Superior temporal gyrus (tissue), 1 donor: ENCODE measurements around the gene LRRC34.
A peak's percentile ranks its signal among the peaks of the same experiment; 100 is the strongest.

Source experiments
- DNase-seq: peaks from one replicate; pipeline ENCODE4 v3.0.0-alpha.2; 2016; ENCODE audit errors: extremely low spot score

Gene LRRC34, protein sequence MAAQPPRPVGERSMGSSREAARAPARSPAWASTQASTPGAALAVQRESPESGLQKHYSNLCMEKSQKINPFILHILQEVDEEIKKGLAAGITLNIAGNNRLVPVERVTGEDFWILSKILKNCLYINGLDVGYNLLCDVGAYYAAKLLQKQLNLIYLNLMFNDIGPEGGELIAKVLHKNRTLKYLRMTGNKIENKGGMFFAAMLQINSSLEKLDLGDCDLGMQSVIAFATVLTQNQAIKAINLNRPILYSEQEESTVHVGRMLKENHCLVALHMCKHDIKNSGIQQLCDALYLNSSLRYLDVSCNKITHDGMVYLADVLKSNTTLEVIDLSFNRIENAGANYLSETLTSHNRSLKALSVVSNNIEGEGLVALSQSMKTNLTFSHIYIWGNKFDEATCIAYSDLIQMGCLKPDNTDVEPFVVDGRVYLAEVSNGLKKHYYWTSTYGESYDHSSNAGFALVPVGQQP

DNA sequence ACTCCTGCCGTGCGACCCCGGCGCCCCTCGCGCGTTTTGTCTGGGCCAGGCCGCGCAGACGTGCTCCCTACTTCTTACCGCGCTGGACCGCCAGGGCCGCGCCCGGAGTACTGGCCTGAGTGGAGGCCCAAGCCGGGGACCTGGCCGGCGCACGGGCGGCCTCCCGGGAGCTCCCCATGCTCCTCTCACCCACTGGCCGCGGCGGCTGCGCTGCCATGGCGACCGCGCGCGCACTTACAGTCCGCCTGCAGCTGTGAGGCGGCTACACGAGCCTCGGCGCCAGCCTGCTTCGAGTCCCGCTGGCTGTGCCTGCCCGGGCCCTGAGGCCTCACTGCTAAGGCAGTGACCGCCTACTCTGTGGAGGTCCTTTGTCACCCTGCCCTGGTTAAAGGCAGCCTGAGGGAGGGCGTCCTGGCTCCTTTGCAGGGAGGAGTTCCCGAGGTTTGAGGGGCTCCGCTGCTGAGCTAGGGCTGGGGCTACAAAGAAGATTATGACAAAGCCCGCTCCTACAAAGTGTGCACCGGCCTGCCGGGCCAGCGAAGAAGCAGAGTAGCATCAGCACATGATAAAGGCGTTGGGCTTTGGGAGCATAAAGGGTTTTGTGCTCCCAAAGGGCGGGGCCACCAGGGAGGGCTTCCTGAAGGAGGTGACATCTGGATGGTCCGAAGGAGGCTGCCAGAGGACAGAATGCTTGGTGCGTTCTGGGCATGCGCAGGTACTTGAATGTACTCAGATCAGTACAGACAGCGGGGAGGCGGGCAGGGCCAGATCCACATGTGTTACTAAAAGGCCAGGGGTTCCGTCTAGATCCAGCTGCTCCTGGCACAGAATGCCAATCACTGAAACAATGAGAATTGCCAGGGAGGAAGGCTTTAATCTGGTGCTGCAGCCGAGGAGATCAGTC lies at the start of gene LRRC34, which contains the start of gene LRRIQ4:
Gene LRRC34, minus strand, starts transcription at position 573 of the 904 bp plus-strand sequence. Its CDS starts 356 bp downstream, at position 217.
Gene LRRIQ4, plus strand, starts transcription at position 539 of the 904 bp plus-strand sequence. CDS start 9,052 bp downstream, outside the sequence.
- peak; percentile 78 for DNase-seq

DNA sequence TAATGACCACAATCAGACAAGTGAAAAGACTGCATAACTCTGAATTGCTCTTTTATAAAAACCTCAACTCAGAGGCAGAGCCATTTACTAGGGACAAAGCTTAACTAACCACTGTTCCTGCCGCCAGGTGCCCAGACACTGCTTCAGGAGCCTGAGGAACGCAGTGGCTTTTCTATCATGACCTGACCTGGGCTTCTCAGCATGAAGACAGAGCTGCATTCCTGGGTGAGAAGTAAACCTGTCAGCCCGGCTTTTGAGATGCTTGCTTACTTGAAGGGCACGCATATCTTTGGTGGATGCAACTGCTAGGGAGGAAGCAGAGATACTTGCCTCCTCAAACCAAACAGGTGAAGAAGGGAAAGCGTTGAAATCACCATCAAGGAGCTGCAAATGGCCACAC lies 49.2 kb upstream of the LRRC34 start:
- DNase-seq, result no peak

DNA sequence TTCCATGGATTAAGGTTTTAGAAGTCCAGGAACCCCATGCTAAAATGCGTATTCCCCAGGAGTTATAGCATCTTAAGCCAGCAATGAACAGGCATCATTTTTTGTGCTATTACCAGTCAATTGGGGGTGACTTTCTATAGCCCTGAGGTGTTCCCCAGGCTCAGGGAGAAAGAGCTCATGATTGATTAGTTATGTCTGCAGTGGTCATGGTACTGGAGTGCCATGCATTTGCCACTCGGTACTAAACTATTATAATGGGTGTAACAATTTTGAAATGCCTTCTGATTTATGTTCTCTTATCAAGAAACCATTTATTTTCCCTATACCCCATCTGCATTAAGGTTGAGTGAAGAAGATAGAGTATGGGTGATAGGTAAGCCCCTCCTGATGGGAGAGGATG lies 45.1 kb upstream of the LRRC34 start:
- DNase-seq, result no peak

DNA sequence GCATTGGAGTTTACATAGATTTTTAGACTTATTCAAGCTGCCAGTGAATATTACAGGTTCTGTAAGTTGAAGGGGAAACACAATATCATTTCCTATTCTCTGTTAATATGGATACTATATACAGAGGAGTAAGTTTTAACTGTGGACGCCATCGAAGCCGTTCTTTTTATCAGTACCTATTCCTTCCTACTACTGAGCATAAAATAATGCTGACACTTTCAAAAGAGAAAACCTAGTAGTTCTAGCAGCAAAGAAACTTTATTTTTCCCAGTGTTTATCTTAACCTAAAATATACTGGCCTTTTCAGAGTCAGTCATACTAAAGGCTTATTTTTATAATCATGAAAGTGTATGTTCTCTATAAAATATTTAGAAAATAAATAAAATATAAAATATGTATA lies 42.8 kb upstream of the LRRC34 start:
- no peak for DNase-seq

DNA sequence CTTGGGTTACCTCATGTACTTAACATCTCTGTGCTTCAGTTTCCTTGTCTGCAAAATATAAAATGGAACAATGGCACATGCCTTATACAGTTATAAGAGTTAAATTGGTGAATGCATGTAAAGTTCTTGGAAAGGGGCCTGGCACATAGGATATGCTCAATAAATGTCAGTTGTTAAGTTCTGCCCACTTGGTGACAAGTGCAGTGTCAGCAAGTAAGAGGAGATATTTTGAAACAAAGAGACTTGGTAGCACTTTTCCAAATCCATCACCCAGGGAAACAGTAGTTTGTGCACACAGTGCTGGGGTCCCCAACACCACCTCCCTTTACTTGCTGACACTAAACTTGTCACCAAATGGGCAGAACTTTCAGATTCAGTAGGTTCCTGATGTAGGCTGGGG lies 37.9 kb upstream of the LRRC34 start:
- no peak for DNase-seq

DNA sequence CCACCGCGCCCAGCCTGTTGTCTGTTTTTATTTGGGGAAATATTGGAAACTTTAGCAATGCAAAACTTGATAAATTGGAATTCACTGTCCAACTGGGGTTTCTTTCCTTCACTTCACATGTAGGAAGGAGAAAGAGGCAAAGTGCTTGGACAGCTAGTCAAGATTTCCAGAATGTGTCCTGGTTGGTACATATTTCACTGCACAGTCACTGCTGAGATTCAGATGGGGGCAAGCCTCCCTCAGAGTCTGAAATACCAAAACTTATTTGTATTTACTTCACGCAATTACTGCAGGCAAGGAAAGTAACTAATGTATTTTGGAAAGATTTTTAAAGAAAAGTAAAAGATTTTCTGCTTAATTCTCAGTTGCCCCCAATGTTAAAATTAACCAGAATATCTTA lies 36.0 kb upstream of the LRRC34 start:
- no peak for DNase-seq

DNA sequence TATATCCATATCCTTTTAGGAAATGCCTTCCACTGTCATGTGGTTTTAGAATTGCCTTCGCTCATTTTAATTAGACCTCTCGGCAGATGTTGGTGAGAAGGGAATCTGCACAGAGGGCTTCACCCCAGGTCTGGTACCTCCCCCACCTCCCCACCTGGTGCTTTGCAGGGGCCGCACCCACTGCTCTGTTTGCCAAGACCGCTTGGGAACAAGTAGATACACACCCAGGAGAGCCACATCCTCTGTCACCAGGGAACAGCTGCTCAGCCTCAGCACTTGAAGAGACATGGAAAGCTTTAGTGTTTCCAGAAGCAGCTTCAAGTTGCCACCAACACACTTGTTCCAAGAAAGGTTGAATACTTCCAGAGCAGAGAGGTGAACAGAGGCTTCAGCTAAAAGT lies 35.2 kb upstream of the LRRC34 start:
- DNase-seq, result no peak

DNA sequence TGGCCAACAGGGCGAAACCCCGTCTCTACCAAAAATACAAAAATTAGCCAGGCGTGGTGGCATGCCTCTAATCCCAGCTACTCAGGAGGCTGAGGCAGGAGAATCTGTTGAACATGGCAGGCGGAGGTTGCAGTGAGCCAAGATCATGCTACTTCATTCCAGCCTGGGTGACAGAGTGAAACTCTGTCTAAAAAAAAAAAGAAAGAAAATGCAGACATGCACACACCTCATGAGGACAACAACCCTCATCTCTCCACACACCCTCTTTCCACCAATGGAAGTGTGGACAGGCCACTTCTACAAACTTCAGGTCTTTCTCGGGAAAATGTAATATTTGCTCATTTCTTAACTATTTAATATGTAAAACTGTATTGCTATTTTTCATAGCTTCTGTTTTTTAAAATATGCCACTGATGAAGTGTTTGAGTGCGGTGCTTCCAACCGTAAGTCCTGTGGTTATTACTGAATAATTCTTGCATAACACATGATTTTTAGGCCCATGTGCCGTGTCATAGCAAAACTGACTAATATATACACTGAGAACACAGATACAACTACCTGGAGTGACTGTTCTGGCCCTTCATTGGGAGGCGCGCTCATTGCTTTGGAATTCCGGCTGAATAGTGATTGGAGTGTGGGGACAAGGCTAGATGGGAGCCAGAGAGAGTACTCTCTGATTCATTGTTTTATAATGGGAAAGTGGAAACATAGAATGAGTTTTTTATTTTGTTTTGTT lies 33.9 kb upstream of the LRRC34 start:
- no peak for DNase-seq

DNA sequence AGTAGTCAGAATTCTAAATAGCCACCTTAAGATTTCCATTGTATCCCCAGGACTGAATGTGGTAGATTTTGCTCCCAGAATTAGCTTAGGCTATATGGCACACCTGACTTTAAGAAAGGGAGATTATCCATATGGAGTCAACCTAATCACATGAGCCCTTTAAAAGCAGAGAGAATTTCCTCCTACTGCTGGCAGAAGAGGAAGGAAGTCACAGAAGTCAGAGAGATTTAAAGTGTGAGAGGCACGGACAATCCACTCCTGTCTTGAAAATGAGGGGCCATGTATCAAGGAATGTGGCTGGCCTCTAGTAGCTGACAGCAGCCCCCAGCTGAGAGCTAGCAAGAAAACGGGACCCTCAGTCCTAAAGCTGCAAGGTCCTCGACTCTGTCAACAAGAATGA lies 30.3 kb upstream of the LRRC34 start:
- no peak for DNase-seq

DNA sequence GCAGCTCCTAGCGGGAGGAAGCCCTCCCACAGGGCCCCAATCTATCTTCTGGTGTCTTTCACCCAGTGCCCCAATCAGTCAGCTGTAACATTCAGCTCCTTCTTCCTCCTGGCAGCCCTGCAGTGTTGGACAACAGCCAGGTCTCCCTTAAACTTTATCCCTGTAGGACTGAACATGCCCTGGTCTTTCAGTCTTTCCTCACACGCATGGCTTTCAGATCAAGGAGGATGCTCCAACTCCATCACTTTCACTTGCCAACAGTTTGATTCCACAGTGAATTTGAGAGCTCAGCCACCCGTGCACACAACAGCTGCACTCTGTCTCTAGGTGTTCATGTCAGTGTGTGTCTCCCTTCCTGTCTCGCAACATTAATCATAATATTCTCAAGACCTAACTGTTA lies 28.5 kb upstream of the LRRC34 start:
- no peak for DNase-seq

DNA sequence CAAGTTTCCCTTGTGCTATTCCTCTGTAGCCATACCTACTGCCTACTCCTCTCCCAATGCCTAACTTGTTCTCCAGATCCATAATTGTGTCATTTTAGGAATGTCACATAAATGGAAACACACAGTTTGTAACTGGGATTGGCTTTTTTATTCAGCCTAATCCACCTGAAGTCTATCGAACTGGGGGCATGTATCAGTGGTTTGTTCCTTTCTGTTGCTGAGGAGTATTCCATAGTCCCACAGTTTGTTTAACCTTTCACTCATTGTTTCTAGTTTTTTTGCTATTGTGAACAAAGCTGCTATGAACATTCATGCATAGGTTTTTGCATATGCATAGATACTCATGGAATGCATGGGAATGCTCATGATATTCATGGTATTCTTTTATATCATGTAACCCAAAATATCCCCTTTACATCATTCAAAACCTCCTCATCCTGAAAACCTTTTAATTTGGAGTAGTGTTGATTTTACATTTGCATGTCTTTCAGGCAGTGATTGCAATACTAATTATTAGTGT lies 25.9 kb upstream of the LRRC34 start:
- DNase-seq, result no peak

DNA sequence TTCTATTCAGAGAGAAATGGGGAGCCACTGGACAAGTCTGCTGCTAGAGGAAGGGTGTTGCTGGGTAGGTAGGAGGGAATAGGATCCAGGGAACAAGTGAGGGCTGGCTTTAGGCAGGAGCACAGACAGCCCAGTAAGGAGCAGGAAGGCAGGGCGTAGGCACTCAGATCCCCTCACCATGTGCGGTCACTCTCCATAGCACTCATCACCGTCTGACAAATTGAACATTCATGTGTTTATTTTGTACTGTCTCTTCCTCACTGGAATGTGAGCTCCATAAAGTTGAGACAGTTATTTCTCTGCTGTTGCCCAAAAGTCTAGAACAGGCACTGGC lies 24.2 kb upstream of the LRRC34 start:
- no peak for DNase-seq

DNA sequence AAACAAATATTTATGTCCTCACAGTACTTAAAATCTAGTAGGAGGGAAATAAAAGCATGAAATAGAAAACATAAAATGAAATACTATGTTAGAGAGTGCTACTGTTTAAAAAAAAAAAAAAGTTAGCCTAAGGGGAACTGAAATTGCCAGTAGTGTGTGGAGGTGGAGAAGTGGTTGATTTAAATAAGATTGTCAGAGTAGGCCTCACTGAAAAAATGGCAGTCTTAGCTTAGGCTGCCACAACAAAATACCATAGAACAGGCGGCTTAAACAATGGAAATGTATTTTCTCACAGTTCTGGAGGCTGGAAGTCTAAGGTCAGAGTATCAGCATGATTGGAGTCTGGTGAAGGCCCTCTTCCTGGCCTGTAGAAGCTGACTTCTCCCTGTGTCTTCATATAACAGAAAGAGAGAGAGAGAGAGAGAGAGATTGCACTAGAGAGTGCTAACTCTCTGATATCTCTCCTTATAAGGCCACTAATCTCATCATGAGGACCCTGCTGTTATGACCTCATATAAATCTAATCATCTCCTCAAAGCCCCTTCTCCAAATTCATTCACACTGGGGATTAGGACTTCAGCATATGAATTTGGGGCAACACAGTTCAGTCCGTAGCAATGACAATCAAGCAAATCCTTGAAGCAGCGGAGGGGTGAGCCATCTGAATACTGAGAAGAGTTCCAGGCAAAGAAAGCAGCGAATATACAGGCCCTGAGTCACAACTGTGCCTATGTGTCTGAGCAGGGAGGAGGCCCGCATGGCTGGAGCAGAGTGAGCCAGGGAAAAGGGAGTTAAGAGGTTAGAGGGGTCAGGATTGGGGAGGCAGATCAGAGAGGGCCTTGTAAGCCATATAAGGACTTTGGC lies 23.6 kb upstream of the LRRC34 start:
- no peak for DNase-seq

DNA sequence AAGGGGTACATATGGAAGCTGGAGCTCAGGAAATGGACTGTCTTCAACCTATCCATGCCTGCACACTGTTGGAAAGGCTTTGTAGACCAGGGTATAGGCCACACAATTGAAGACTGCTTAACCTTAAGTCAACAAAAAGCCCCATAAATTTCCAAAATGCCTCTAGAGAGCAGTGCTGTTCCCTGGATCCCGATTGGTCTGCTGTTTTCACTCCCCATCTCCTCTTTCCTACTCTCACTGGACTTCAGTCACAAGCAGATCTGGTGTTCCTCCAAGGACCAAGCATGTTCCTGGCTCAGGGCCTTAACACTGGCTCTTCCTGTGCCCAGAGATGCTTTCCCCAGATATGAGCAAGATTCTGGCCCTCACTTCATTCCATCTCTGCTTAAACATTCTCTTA lies 22.8 kb upstream of the LRRC34 start:
- no peak for DNase-seq

DNA sequence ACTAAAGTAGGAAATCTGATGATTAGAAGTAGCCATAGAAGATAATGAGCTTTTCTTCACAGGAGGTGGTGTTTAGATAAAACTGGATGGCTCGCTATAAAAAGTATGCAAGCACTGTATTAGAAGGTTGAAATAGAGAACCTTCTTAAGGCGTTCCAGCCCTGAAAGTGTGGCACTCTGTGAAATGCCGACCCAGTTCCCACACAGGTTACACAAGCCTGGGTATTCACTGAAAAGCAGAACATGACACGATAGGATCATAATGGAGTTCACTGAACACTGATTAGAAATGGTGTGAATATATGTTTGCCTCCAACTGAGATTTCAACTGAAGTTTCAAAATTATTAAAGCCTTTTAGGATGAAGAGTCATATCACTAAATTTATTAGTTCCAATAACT lies 15.0 kb upstream of the LRRC34 start:
- DNase-seq, result no peak

DNA sequence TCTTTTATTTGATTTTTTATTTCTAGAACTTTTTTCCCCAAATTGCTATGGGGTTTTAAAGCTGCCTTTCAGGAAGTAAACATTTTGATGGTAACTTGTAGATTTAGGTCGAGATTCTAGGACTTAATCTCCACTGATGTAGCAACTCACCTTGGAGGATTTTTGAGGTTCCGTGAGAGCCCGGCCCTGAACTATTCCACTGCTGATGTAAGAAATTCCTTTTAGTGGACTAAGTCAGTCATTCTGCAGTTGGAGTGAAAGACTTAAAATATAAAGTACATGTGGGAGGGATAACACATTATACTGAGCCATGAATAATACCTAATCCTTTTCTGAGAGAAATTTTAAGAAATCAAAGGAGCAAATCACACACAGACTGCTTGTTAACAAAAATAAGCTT lies 12.6 kb upstream of the LRRC34 start:
- DNase-seq, result no peak

DNA sequence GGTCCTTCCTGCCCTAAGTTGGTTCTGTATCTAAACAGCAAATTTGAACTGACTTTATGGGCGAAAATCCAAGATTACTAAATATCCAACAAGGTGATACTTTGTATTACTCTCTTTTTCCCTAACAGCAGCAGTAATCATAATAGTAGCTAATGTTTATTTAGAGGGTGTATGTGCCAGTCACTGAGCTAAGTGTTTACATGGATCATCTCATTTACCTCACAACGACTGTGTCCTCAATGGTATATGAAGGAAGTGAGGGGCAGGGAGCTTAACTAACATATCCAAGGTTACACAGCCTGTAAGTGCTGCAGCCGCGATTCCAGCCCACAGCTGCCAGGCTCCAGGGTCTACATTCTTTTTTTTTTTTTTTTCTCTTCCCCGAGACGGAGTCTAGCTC lies 10.3 kb upstream of the LRRC34 start:
- no peak for DNase-seq

DNA sequence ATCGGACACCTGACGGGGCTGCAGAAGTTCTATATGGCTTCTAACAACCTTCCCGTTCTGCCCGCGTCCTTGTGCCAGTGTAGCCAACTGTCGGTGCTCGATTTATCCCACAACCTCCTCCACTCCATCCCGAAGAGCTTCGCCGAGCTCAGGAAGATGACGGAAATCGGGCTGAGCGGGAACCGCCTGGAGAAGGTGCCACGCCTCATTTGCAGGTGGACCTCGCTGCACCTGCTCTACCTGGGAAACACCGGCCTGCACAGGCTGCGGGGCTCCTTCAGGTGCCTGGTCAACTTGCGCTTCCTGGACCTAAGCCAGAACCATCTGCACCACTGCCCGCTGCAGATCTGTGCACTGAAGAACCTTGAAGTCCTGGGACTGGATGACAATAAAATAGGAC lies 9.8 kb upstream of the LRRC34 start:
- DNase-seq, result no peak

DNA sequence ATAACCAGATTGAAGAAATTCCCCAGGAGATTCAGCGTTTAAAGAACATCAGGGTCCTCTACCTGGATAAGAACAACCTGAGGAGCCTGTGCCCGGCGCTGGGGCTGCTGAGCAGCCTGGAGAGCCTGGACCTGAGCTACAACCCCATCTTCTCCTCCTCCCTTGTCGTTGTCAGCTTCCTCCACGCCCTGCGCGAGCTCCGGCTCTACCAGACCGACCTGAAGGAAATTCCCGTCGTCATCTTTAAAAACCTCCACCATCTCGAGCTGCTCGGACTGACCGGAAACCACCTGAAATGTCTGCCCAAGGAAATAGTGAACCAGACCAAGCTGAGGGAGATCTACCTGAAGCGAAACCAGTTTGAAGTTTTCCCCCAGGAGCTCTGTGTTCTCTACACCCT lies 9.4 kb upstream of the LRRC34 start:
- no peak for DNase-seq

DNA sequence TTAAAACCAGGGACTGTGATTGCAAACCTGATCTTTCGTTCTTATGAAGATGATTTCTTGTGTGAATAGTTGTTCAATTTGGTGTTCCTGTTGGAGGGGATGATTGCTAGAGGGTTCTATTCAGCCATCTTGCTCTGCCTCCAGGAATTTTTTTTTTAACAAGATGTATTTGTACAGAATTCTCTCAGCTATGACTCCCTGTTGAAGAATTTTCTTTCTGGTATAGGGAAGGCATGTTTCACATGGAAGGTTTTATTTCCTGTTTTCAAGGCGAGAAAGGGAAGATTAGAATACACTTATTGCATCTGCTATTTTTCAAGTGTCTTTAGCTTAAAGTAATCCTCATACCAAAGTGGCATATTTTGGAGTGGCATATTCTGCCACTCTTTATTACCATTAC lies 5.6 kb upstream of the LRRC34 start:
- DNase-seq, result no peak

DNA sequence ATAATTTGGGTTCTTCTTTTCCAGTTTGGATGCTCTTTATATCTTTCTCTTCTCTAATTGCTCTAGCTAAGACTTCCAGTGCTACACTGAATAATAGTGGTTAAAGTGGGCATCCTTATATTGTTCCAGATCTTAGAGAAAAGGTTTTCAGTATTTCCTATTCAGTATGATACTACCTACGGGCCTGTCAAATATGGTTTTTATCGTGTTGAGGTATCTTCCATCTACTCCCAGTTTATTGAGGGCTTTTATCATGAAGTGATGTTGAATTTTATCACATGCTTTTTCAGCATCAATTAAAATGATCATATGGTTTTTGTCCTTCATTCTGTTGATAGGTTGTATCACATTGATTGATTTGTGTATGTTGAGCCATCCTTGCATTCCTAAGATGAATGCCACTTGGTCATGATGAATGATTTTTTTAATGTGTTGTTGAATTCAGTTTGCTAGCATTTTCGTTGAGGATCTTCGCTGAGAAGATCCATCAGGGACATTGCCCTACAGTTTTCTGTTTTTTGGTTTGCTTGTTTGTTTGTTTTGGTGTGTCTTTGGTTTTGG lies 3.0 kb upstream of the LRRC34 start:
- no peak for DNase-seq
